ENCODE results near the gene COG8. TPM values are rescaled to one million over a fixed set of nuclear protein-coding genes. Genes with fewer than 3 reads are reported as not detected.

Gene COG8
- total RNA-seq, 4 donors from 2014 or later, result 63.3 to 84.2 (median 74.7) TPM

DNA sequence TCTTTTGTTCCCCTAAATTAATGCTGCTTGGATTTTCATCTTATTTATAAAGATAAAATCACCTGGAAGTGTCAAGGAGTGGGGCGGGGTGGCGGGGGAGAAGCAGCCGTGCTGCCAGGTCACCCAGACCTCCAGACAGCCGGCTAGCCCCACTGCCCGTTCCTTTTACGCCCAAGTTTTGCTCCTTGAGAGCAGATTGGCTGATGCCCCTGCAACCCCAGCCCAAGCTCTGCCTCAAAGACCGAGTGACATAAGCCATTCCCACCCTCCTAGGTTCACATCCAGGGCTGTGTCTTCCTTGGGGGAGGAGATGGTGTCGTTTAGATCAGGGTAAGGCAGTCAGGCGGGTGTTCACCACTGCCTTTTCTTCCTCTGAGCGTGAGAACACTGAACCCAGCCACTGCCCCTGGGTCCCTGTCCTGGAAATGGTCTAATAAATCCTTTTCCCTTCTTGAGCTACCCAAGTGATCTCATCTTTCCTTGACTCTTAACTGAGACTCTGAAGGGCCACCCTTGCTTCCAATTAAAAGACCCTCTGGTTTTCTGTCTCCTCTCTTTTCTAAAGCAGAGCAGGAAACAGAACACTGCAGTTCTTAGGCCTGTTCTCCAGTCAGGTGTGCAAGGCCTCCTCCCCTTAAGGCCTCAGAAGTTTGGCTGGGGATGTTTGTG, 14.6 kb downstream of the COG8 start:
- no peak for TF ChIP-seq POLR2A (IDR thresholded peaks at IDR 0.05)
- TF ChIP-seq, protein P1, sequence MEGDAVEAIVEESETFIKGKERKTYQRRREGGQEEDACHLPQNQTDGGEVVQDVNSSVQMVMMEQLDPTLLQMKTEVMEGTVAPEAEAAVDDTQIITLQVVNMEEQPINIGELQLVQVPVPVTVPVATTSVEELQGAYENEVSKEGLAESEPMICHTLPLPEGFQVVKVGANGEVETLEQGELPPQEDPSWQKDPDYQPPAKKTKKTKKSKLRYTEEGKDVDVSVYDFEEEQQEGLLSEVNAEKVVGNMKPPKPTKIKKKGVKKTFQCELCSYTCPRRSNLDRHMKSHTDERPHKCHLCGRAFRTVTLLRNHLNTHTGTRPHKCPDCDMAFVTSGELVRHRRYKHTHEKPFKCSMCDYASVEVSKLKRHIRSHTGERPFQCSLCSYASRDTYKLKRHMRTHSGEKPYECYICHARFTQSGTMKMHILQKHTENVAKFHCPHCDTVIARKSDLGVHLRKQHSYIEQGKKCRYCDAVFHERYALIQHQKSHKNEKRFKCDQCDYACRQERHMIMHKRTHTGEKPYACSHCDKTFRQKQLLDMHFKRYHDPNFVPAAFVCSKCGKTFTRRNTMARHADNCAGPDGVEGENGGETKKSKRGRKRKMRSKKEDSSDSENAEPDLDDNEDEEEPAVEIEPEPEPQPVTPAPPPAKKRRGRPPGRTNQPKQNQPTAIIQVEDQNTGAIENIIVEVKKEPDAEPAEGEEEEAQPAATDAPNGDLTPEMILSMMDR (IDR thresholded peaks at IDR 0.05), result no peak
- intact Hi-C loops (cut with DNase I), result no loop called here
- no peak overlapping the region for H3K4me3 ChIP-seq (replicated peaks in 1 of 3)
- no peak for DNase-seq
- H3K36me3 ChIP-seq, result peaks cover 53 to 56% of the 10 kb centered on the region in 2 donors
- H3K4me1 ChIP-seq, result peaks cover 40 to 61% of the 10 kb centered on the region in 2 donors
- WGBS, 2 donors, result 84 to 88% methylated on average over 10 of the region's 10 CpGs
- H3K27me3 ChIP-seq, result no peaks in the 10 kb centered on the region
- no peaks in the 10 kb centered on the region for H3K9me3 ChIP-seq
- H3K27ac ChIP-seq, result peak overlapping the region in 2 of 3 donors; percentile 36 to 40

- Histone ChIP-seq H3K36me3 (peaks cover 59 to 62% of the 10 kb centered on the region in 2 donors), H3K9me3 (no peaks in the 10 kb centered on the region), H3K4me3 (replicated peaks in 1 of 3) (no peak overlapping the region), H3K4me1 (peaks cover 34 to 54% of the 10 kb centered on the region in 2 donors), H3K27me3 (no peaks in the 10 kb centered on the region), H3K27ac (no peak overlapping the region)
- WGBS, 2 donors, result 79 to 86% methylated on average over 5 to 8 of the region's 8 CpGs
- peak; percentile 61 to 63 for DNase-seq
- intact Hi-C loops (cut with DNase I), result no loop called here
- TF ChIP-seq, protein P1 (IDR thresholded peaks at IDR 0.05), result no peak
- no peak for TF ChIP-seq POLR2A (IDR thresholded peaks at IDR 0.05)
Observed at GRCh38 chr16:69324013-69324531, 15.3 kb downstream of the COG8 start.

DNA sequence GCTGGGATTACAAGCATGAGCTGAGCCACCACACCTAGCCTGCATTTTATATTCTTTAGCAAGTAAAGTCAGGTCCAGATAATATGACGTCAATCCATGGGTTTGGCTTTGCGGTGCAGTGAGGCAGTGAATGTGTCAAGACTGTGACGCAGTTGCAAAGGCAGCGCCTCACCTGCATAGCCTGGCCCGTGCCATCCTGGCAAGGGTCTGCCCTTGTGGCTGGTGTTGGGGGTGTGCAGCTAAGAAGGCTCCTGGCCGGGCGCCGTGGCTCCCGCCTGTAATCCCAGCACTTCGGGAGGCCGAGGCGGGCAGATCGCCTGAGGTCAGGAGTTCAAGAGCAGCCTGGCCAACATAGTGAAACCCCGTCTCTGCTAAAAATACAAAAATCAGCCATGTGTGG, 15.9 kb downstream of the COG8 start:
- no peak for DNase-seq
- Histone ChIP-seq H3K9me3 (no peaks in the 10 kb centered on the region), H3K4me3 (replicated peaks in 1 of 3) (no peak overlapping the region), H3K27ac (no peak overlapping the region), H3K27me3 (no peaks in the 10 kb centered on the region), H3K36me3 (peaks cover 66 to 69% of the 10 kb centered on the region in 2 donors), H3K4me1 (peaks cover 27 to 48% of the 10 kb centered on the region in 2 donors)
- TF ChIP-seq POLR2A (IDR thresholded peaks at IDR 0.05), result no peak
- TF ChIP-seq, protein P1 (IDR thresholded peaks at IDR 0.05), result no peak
- WGBS, 2 donors, result 80 to 92% methylated on average over 6 to 13 of the region's 14 CpGs
- intact Hi-C loops (cut with DNase I), result no loop called here

- Histone ChIP-seq H3K27ac (no peak overlapping the region), H3K9me3 (no peaks in the 10 kb centered on the region), H3K4me3 (replicated peaks in 1 of 3) (no peak overlapping the region), H3K4me1 (peaks cover 19 to 37% of the 10 kb centered on the region in 2 donors), H3K27me3 (no peaks in the 10 kb centered on the region), H3K36me3 (peaks cover 70 to 73% of the 10 kb centered on the region in 2 donors)
- TF ChIP-seq POLR2A (IDR thresholded peaks at IDR 0.05), result no peak
- TF ChIP-seq, protein P1 (IDR thresholded peaks at IDR 0.05), result no peak
- WGBS, 2 donors, result 79 to 84% methylated on average over 5 to 7 of the region's 7 CpGs
- intact Hi-C loops (cut with DNase I), result no loop called here
- DNase-seq, result no peak
Observed at GRCh38 chr16:69322343-69322742, 17.0 kb downstream of the COG8 start.

GRCh38 chr16:69321080-69321479, 18.3 kb downstream of the COG8 start:
- TF ChIP-seq, protein P1 (IDR thresholded peaks at IDR 0.05), result no peak
- no peak for TF ChIP-seq POLR2A (IDR thresholded peaks at IDR 0.05)
- peaks cover 6 to 24% of the 10 kb centered on the region in 2 donors for H3K4me1 ChIP-seq
- H3K36me3 ChIP-seq, result peaks cover 82 to 85% of the 10 kb centered on the region in 2 donors
- intact Hi-C loops (cut with DNase I), result no loop called here
- no peaks in the 10 kb centered on the region for H3K27me3 ChIP-seq
- no peaks in the 10 kb centered on the region for H3K9me3 ChIP-seq
- no peak overlapping the region for H3K27ac ChIP-seq
- no peak overlapping the region for H3K4me3 ChIP-seq (replicated peaks in 1 of 3)
- no peak for DNase-seq
- 95 to 98% methylated on average over 20 to 22 of the region's 22 CpGs for WGBS, 2 donors
